AG04450 (cell line): Measurements from ENCODE around the gene HIF1A. TPM values are rescaled to one million over a fixed set of nuclear protein-coding genes. Genes with fewer than 3 reads are reported as not detected.

Source experiments
- CTCF ChIA-PET: fragments of 300-600, 350-600 bp; formaldehyde crosslinking; extraction: SDS; loops from one replicate; lab custom pipeline; 2022; ENCODE audit warnings: antibody characterized with exemption, inconsistent platforms; lab: Charles Lee
- POLR2A ChIA-PET: fragments of 350-600 bp; formaldehyde crosslinking; extraction: SDS; loops from one replicate; lab custom pipeline; 2021; ENCODE audit warnings: antibody characterized with exemption, inconsistent platforms; lab: Yijun Ruan, JAX
- DNase-seq: peaks from one replicate; pipeline ENCODE4 v3.0.0-alpha.2; 2011; ENCODE audit warnings: low read depth, low spot score
- H3K27ac ChIP-seq: one replicate; pipeline ENCODE4 v1.5.1; 2012; ENCODE audit warnings: low read depth, low read length, control low read depth
- H3K27me3 ChIP-seq: one replicate; pipeline ENCODE4 v1.6.0; 2012; ENCODE audit warnings: low read length; ENCODE audit not compliant: control insufficient read depth, insufficient read depth
- H3K4me3 ChIP-seq: 2 replicates; pipeline ENCODE4 v1.5.1; 2011; ENCODE audit warnings: mild to moderate bottlenecking, low read depth, low read length, control low read depth
- H3K9me3 ChIP-seq: 2 replicates; pipeline ENCODE4 v1.5.1; 2012; ENCODE audit warnings: low read length; ENCODE audit not compliant: control insufficient read depth, insufficient read depth
- CTCF ChIP-seq: IDR thresholded peaks from 2 replicates; pipeline ENCODE4 v1.5.1; 2011; ENCODE audit warnings: low read depth, low read length, control low read depth, inconsistent platforms
- polyA plus RNA-seq: library from polyadenylated mRNA; depleted of rRNA; stranded (reverse); fragments of >200 nt; gene quantifications from 2 replicates; pipeline ENCODE4 v1.2.3, GENCODE V29; 2011

The HIF1A gene
- polyA plus RNA-seq, 1 experiment, result 210 TPM

- Histone ChIP-seq H3K9me3 (no peaks in the 10 kb centered on the region), H3K27ac (no peak overlapping the region), H3K4me3 (no peak overlapping the region), H3K27me3 (no peaks in the 10 kb centered on the region)
- no peak for DNase-seq
- TF ChIP-seq CTCF, result no peak
- POLR2A ChIA-PET, result no interaction called here
- CTCF ChIA-PET, result interaction anchor here (1.0 to 1.4 kb wide), 3 partner anchors 110 to 257 kb away, joined by 3 to 4 read pairs (median 3); no protein-coding TSS in a partner anchor
Observed at GRCh38 chr14:61726778-61727658, 31.7 kb downstream of the HIF1A start.

- ChIA-PET CTCF (interaction anchor here (1.0 to 2.1 kb wide), 4 partner anchors 29 to 274 kb away, joined by 3 to 6 read pairs (median 4); no protein-coding TSS in a partner anchor), POLR2A (no interaction called here)
- H3K27ac ChIP-seq, result no peak overlapping the region
Observed at GRCh38 chr14:61730756-61731373, 35.6 kb downstream of the HIF1A start.

GRCh38 chr14:61733972-61734371 lies 38.7 kb downstream of the HIF1A start:
- Histone ChIP-seq H3K4me3 (no peak overlapping the region), H3K27me3 (no peaks in the 10 kb centered on the region), H3K9me3 (no peaks in the 10 kb centered on the region), H3K27ac (no peak overlapping the region)
- DNase-seq, result no peak
- CTCF ChIA-PET, result interaction anchor here (0.8 kb wide), 1 partner anchor 273 kb away, joined by 5 read pairs; no protein-coding TSS in a partner anchor
- POLR2A ChIA-PET, result no interaction called here
- TF ChIP-seq CTCF, result no peak

More at GRCh38 chr14:61730756-61731373, 35.6 kb downstream of the HIF1A start:
- no peak overlapping the region for H3K4me3 ChIP-seq
- DNase-seq, result no peak
- no peaks in the 10 kb centered on the region for H3K27me3 ChIP-seq
- no peaks in the 10 kb centered on the region for H3K9me3 ChIP-seq
- peak; percentile 49 for TF ChIP-seq CTCF

- DNase-seq, result no peak
- ChIA-PET CTCF (interaction anchor here (1.1 kb wide), 1 partner anchor 101 kb away, joined by 3 read pairs; no protein-coding TSS in a partner anchor), POLR2A (interaction anchor here (0.6 kb wide), 1 partner anchor 203 kb away, joined by 3 read pairs; no protein-coding TSS in a partner anchor)
- no peak overlapping the region for H3K4me3 ChIP-seq
- no peaks in the 10 kb centered on the region for H3K27me3 ChIP-seq
- TF ChIP-seq CTCF, result no peak
- no peaks in the 10 kb centered on the region for H3K9me3 ChIP-seq
- no peak overlapping the region for H3K27ac ChIP-seq
Observed at GRCh38 chr14:61736751-61737150, 41.4 kb downstream of the HIF1A start.
